Measurements from ENCODE around the gene BRD4. TPM values are rescaled to one million over a fixed set of nuclear protein-coding genes. Genes with fewer than 3 reads are reported as not detected.

Gene BRD4
- total RNA-seq, 1 experiment from 2014 or later, result 144 TPM

GRCh38 chr19:15268192-15268927 is 64.0 kb downstream of the BRD4 start:
- no peak overlapping the region for H2AK5ac ChIP-seq (ENCODE audit: insufficient read length, low read length)
- no peak overlapping the region for H4K5ac ChIP-seq (ENCODE audit: insufficient read length, low read depth, low read length)
- H2BK15ac ChIP-seq (ENCODE audit: low read depth, low read length), result no peak overlapping the region
- H3K14ac ChIP-seq (ENCODE audit: insufficient read depth, low read length), result no peak overlapping the region
- no peak overlapping the region for H2AFZ ChIP-seq (ENCODE audit: low read length)
- H2BK12ac ChIP-seq (ENCODE audit: insufficient read length, low read depth, low read length), result no peak overlapping the region
- H2BK20ac ChIP-seq (ENCODE audit: low read depth, low read length, poor library complexity, severe bottlenecking), result no peak overlapping the region
- no peaks in the 10 kb centered on the region for H3K27me3 ChIP-seq (ENCODE audit: insufficient read depth, low read length)
- H3K4me2 ChIP-seq (ENCODE audit: insufficient read depth, insufficient read length, low read length), result no peak overlapping the region
- H3K36me3 Mint-ChIP-seq (ENCODE audit: insufficient read depth in 1 of 3, low read depth in 3 of 3), result peaks cover 60 to 95% (median 92%) of the 10 kb centered on the region in 3 experiments; a peak in 6 of 7 replicates
- no peak overlapping the region for H4K91ac ChIP-seq (ENCODE audit: insufficient read length, low read depth, low read length)
- no peak overlapping the region for H3K9ac ChIP-seq (ENCODE audit: extremely low read depth, insufficient read length, low read length)
- WGBS (ENCODE audit: extremely low coverage, insufficient read length, low lambda C conversion rate), result no CpG with 5 or more reads among the region's 12 CpGs
- no peak for DNase-seq
- H4K20me1 ChIP-seq (ENCODE audit: control insufficient read depth, insufficient read depth, insufficient read length), result no peaks in the 10 kb centered on the region
- no peak overlapping the region for H3K23ac ChIP-seq (ENCODE audit: insufficient read length, low read depth, low read length)
- no peak overlapping the region for H3K4ac ChIP-seq (ENCODE audit: low read depth, low read length)
- no peaks in the 10 kb centered on the region; the same call in 1 of the 2 replicates for H3K27me3 Mint-ChIP-seq (ENCODE audit: low read depth)
- no peak overlapping the region for H2BK120ac ChIP-seq (ENCODE audit: low read depth, low read length, poor library complexity, severe bottlenecking)
- no peak overlapping the region for H3T11ph ChIP-seq (ENCODE audit: low read length)
- no peak overlapping the region for H3K56ac ChIP-seq (ENCODE audit: insufficient read length, low read depth, low read length)
- no peak overlapping the region for H3K18ac ChIP-seq (ENCODE audit: insufficient read length, low read depth, low read length)
- no peaks in the 10 kb centered on the region for H3K23me2 ChIP-seq (ENCODE audit: insufficient read length, low read depth, low read length, poor library complexity, severe bottlenecking)
- no peaks in the 10 kb centered on the region for H3K9me3 Mint-ChIP-seq
- no peaks in the 10 kb centered on the region for H3K9me3 ChIP-seq (ENCODE audit: control insufficient read depth, low read depth, low read length)
- TF ChIP-seq CTCF (conservative IDR thresholded peaks at IDR 0.05), result no peak
- peaks cover 15% of the 10 kb centered on the region for H3K79me1 ChIP-seq (ENCODE audit: insufficient read depth, low read depth, low read length, poor library complexity, severe bottlenecking)
- H3K79me2 ChIP-seq (ENCODE audit: insufficient read depth, low read length), result peaks cover 26% of the 10 kb centered on the region; the same call in 1 of the 2 replicates
- H3K4me1 ChIP-seq (ENCODE audit: insufficient read depth, low read length), result no peaks in the 10 kb centered on the region
- H3K4me3 Mint-ChIP-seq, result no peak overlapping the region
- no peak overlapping the region for H2BK5ac ChIP-seq (ENCODE audit: insufficient read length, low read length)
- no peak overlapping the region for H4K8ac ChIP-seq (replicated peaks; ENCODE audit: insufficient read length, low read depth, low read length)
- H3K4me1 Mint-ChIP-seq, result no peaks in the 10 kb centered on the region
- no peak overlapping the region for H3K27ac ChIP-seq (ENCODE audit: insufficient read length, low read depth, low read length)
- H3K27ac Mint-ChIP-seq, result peak overlapping the region; percentile 13 to 73 (median 73); a peak in 5 of 7 replicates
